ENCODE measurements around the gene SLC9A9. TPM values are rescaled to one million over a fixed set of nuclear protein-coding genes. Genes with fewer than 3 reads are reported as not detected.

Gene SLC9A9
- total RNA-seq, 4 donors from 2014 or later = 1.7 to 8.2 (median 3.6) TPM

DNA sequence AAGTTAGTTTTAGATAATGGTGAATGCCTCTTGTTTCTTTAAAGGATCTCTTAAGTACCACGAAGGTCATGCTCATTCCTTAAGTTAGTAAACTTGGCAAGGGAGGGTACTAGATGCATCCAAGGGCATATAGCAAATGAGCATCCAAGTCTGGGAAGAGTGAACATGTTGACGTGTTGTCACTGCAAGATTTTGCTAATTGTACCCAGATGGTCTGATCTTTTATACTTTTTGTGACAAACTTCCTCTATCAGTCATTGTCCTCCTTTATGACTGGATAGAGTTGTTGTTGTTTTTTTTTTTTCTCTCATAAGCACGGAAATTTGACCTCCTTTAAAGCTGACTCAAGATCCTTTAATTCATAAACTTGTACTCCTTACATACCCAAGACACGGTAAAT is 607.4 kb downstream of the SLC9A9 start:
- Histone ChIP-seq H3K9me3 (no peaks in the 10 kb centered on the region), H3K4me1 (no peaks in the 10 kb centered on the region), H3K36me3 (no peaks in the 10 kb centered on the region), H3K27me3 (no peaks in the 10 kb centered on the region), H3K27ac (no peak overlapping the region), H3K4me3 (no peak overlapping the region)
- DNase-seq (no peak), ATAC-seq (no peak)
- TF ChIP-seq CTCF (IDR thresholded peaks at IDR 0.05 in 4 of 5, conservative IDR thresholded peaks at IDR 0.05 in 1 of 5) = no peak
- TF ChIP-seq POLR2A (IDR thresholded peaks at IDR 0.05) = no peak
- in situ Hi-C loops (cut with MboI; ENCODE audit: low sequenced_read_pairs in 4 of 4) = no loop called here
- intact Hi-C loops (cut with DNase I; ENCODE audit: low total_unique reads) = no loop called here

DNA sequence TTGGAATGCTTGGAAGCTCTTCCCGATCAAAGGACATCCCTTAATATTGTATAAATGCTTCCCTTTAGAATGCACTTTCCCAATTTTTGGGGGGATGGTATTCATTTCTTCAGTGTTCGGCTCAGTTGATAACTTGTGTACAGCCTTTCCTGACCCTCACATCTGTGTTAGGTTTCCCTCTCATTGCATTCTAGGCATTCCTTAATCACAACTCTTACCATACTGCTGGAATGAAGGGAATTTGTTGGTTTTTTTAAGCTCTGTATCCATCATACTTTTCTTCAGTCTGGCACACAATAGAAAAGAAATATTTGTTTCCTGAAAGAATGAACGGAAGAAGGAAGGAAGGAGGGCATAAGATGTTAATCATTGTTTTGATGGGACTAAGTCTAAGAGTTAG is 609.2 kb downstream of the SLC9A9 start:
- Histone ChIP-seq H3K36me3 (no peaks in the 10 kb centered on the region), H3K4me1 (no peaks in the 10 kb centered on the region), H3K27ac (no peak overlapping the region), H3K9me3 (no peaks in the 10 kb centered on the region), H3K4me3 (no peak overlapping the region), H3K27me3 (no peaks in the 10 kb centered on the region)
- in situ Hi-C loops (cut with MboI; ENCODE audit: low sequenced_read_pairs in 4 of 4) (no loop called here), intact Hi-C loops (cut with DNase I; ENCODE audit: low total_unique reads) (no loop called here)
- DNase-seq (no peak), ATAC-seq (no peak)
- TF ChIP-seq CTCF (IDR thresholded peaks at IDR 0.05 in 4 of 5, conservative IDR thresholded peaks at IDR 0.05 in 1 of 5) = no peak
- TF ChIP-seq POLR2A (IDR thresholded peaks at IDR 0.05) = no peak

DNA sequence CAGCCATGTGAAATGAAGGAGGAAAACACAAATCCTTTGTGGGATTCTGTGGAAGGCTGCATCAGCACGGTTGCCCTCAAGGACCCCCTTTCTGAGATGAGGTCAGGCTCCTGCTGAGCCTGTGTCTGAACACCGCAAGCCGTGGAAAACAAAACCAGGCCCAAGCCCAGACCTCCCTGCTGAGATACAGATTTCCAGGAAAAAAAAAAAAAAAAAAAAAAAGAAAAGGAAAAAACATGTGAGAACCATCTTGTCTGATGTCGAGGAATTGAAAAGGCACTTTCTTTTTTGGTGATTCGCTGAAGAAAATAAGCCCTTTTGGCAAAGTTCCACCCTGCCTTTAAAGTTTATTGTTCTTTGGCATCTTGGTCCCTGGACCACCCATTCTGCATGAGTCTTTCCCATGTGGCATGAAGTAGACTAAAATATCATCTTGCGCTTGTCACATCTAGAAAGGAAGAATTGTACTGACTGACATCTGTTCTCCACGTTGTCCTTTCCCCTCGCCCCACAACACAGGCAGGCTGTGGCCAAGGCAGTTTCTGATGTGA is 611.1 kb downstream of the SLC9A9 start:
- DNase-seq (no peak), ATAC-seq (no peak)
- Histone ChIP-seq H3K27ac (no peak overlapping the region), H3K27me3 (no peaks in the 10 kb centered on the region), H3K4me1 (no peaks in the 10 kb centered on the region), H3K9me3 (no peaks in the 10 kb centered on the region), H3K36me3 (no peaks in the 10 kb centered on the region), H3K4me3 (no peak overlapping the region)
- in situ Hi-C loops (cut with MboI; ENCODE audit: low sequenced_read_pairs in 4 of 4) (no loop called here), intact Hi-C loops (cut with DNase I; ENCODE audit: low total_unique reads) (no loop called here)
- TF ChIP-seq POLR2A (IDR thresholded peaks at IDR 0.05) = no peak
- TF ChIP-seq CTCF (IDR thresholded peaks at IDR 0.05 in 4 of 5, conservative IDR thresholded peaks at IDR 0.05 in 1 of 5) = no peak

DNA sequence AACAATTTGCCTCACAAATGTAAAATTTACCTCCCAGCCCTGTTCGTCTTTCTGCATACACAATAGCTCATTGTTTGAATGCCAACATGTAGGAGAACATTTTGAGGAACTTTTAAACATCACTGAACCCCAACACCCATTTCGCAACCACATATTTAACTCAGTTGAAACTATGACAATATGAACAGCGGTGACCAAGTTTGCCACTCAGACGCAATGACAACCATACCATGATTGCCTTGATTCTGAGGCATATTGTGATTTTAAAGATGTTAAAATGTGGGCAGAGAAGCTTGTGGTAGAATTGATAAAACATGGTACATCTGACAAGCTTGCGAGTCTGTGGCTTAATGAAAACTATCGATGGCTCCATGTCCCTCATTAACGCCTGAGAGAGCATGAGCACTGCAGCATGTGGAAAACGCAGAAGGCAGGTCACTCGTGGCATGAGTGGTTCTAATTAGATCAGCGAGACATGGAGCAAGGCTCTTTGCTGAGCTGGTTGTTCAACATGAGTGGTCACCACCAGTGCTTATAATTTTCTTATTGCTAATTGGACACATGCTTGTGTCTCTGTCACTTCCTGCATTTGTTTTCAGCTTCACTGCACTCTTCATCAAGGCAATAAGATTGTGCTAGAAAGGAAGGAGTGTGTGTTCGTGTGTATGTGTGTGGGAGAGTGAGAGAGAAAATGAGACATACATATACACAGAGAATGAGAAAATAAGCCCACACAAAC is 611.9 kb downstream of the SLC9A9 start:
- ATAC-seq (no peak), DNase-seq (no peak)
- Histone ChIP-seq H3K4me1 (no peaks in the 10 kb centered on the region), H3K27ac (no peak overlapping the region), H3K36me3 (no peaks in the 10 kb centered on the region), H3K27me3 (no peaks in the 10 kb centered on the region), H3K4me3 (no peak overlapping the region), H3K9me3 (no peaks in the 10 kb centered on the region)
- intact Hi-C loops (cut with DNase I; ENCODE audit: low total_unique reads) = no loop called here
- in situ Hi-C loops (cut with MboI; ENCODE audit: low sequenced_read_pairs in 4 of 4) = no loop called here
- TF ChIP-seq POLR2A (IDR thresholded peaks at IDR 0.05) = no peak
- no peak for TF ChIP-seq CTCF (IDR thresholded peaks at IDR 0.05 in 4 of 5, conservative IDR thresholded peaks at IDR 0.05 in 1 of 5)
